GM18858 (cell line): Measurements from ENCODE around the gene ARL4A.
A peak's percentile ranks its signal among the peaks of the same experiment; 100 is the strongest.
"Not testable (repeated sequence)": the region's sequence is repeated elsewhere in the genome, so short reads cannot be mapped to it uniquely, and the experiment has no call there.

Experiments
- ATAC-seq: cut with Tn5 transposase; IDR thresholded peaks from one replicate; pipeline ENCODE4 v1.9.1; 2021; ENCODE audit not compliant: unreplicated experiment

Gene ARL4A

GRCh38 chr7:12686891-12687717, at the start of gene ARL4A:
ARL4A (plus strand) TSS chr7:12687633; CDS start chr7:12688255, 622 bp downstream.
- ATAC-seq, result peak; percentile 71

- ATAC-seq, result peak; percentile 39
These were observed 49.4 kb upstream of the ARL4A start for GRCh38 chr7:12637819-12638592.

- ATAC-seq, result peak; percentile 34
These were observed 48.5 kb upstream of the ARL4A start for GRCh38 chr7:12638851-12639456.

- no peak for ATAC-seq
These were observed 46.9 kb upstream of the ARL4A start for GRCh38 chr7:12640299-12641096.

GRCh38 chr7:12641196-12641595, 46.2 kb upstream of the ARL4A start:
- no peak for ATAC-seq

- no peak for ATAC-seq
These were observed 44.9 kb upstream of the ARL4A start for GRCh38 chr7:12642508-12642907.

- no peak for ATAC-seq
These were observed 44.3 kb upstream of the ARL4A start for GRCh38 chr7:12643001-12643643.

- peak; percentile 55 for ATAC-seq
These were observed 43.8 kb upstream of the ARL4A start for GRCh38 chr7:12643644-12644043.

GRCh38 chr7:12645212-12645611, 42.2 kb upstream of the ARL4A start:
- peak; percentile 36 for ATAC-seq

GRCh38 chr7:12646139-12646538, 41.3 kb upstream of the ARL4A start:
- ATAC-seq, result no peak

- ATAC-seq, result no peak
These were observed 39.8 kb upstream of the ARL4A start for GRCh38 chr7:12647364-12648219.

- ATAC-seq, result no peak
These were observed 38.6 kb upstream of the ARL4A start for GRCh38 chr7:12648704-12649261.

- ATAC-seq, result no peak
These were observed 38.1 kb upstream of the ARL4A start for GRCh38 chr7:12649348-12649747.

GRCh38 chr7:12650080-12650479, 37.4 kb upstream of the ARL4A start:
- no peak for ATAC-seq

GRCh38 chr7:12653110-12653509, 34.3 kb upstream of the ARL4A start:
- ATAC-seq, result no peak

- no peak for ATAC-seq
These were observed 33.9 kb upstream of the ARL4A start for GRCh38 chr7:12653518-12653917.

- ATAC-seq, result no peak
These were observed 32.3 kb upstream of the ARL4A start for GRCh38 chr7:12655161-12655560.

- not testable (repeated sequence) for ATAC-seq
These were observed 27.0 kb upstream of the ARL4A start for GRCh38 chr7:12660423-12660822.

- not testable (repeated sequence) for ATAC-seq
These were observed 26.4 kb upstream of the ARL4A start for GRCh38 chr7:12660986-12661385.
